Lung microvascular endothelial cell (primary cell): Measurements from ENCODE around the gene SLC25A19. TPM values are rescaled to one million over a fixed set of nuclear protein-coding genes. Genes with fewer than 3 reads are reported as not detected.

Experiments
- DNase-seq, 2 donors: peaks; one replicate each; pipeline versions ENCODE4 v3.0.0 to v3.0.0-alpha.2; 2010; ENCODE audit warnings: low read depth in 2 of 2
- total RNA-seq: library from RNA; depleted of rRNA; stranded (reverse); fragments of >200 nt; gene quantifications from 2 replicates; pipeline ENCODE4 v1.2.1, GENCODE V29; 2014

The SLC25A19 gene
- total RNA-seq, 1 donor from 2014 or later, result 6.5 TPM

DNA sequence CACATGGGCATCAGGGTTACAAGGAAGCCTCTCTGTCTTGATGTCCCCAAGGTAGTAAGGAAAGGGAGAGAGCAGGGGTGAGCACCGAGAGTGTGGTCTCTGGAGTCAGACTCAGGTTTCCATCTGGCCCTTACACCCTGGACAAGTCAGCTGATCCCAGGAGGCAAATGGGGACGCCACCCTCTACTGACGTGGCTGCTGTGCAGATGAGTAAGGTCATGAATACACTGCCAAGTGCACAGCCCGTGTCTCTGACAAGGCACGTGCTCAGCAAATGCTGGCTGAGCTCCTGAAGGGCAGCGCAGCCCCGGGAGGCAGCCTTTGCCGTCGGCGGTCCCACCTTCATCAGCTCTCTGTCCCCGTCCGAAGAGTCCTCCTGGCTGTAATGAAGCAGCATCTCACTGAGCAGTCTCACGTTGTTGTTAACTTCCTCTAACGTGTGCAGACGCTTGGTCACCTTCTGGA, 47.2 kb downstream of the SLC25A19 start:
- no peak for DNase-seq

DNA sequence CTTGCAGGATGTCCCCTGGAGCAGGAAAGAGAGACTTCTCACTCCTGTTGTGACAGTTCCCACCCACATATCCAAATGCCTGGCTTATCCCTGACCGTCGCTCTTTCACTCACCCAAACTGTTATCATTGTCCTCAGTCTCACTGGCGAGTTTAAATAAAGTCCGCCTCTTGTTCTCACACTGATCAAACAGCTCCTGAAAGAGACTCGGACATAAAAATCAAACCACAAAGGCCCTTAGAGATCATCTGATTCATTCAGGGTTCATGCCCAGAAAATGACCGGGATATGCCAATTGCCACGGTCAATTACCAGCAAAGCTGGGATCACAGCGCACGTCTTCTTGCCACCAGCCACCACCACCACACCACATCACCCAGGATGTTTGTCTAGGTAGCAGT, 47.7 kb downstream of the SLC25A19 start:
- no peak for DNase-seq

DNA sequence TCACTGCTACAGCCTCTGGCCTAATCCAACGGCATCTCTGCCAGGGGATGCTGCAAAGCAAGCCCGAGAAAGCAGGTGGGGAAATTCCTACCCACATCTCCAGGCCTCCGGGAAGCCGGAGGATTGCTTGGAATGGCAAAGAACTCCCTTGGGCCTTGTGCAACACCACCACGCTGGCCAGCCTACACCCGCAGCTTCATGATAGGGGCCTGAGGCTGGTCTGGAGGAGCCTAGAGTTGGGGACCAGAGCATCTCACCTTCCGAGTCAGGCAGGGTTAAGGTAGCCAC, 48.1 kb downstream of the SLC25A19 start:
- DNase-seq, result no peak

DNA sequence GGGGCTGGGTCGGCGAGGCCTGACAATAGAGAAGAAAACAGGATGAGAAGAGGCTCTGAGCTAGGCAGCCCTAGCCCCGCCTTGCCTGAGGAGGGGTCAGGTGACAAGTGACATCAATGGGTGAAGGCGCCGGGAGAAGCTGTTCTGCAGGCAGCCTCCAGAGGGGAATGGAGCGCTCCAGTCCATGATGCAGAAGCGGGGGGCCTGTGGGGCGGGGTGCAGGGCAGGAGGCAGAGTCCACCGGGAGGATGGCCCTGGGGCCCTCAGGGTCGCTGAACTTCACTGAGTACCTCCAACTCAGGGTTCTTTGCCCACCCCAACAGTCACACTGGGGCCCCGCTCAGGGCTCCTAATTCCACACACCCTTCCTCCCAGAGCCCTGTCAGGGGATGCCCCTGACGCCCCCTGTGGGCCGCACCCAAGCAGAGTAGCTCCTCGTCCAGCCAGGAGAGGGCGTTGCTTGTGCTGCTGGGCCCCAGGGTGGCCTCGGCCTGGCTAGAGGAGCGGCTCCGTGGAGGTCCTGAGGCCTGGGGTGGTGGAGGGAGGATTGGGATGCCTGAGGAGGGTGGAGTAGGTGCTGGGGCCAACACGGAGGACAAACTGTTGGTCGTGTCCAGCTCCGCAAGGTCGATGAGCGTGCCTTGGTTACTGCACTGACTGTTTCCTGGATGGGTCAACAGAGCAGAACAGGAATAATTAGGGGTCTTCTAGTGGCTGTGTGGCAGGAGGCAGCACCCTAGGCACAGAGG, 48.7 kb downstream of the SLC25A19 start:
- DNase-seq, result peak; percentile 59 to 67

DNA sequence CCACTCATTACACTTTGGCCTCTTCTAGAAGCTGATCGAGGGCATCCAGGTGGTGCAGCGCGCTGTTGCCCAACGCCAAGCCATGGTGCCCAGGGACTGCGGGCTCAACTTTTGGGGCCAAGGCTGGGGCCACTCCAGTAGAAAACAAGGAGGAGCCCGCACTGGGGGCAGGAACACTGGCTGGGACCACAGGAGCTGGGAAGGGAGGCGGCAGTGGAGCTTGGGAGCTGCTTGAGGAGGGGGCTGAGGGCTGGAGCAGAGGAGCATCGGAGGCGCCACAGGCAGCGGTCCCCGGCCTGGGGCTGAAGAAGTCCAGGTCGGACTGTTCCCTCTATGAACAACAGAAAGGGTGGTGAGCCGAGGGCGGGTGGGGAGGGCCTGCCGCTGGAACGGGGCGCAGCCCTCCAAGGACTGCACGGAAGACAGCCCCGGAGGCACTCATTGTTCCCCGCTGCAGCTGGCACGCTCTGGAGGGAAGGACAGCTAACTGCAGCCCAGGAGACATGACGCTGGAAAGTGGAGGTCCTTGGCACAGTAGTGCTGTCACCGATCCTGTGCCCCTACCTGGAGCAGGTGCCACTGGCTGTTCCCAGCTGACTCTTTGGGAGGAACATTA, 49.3 kb downstream of the SLC25A19 start:
- no peak for DNase-seq

DNA sequence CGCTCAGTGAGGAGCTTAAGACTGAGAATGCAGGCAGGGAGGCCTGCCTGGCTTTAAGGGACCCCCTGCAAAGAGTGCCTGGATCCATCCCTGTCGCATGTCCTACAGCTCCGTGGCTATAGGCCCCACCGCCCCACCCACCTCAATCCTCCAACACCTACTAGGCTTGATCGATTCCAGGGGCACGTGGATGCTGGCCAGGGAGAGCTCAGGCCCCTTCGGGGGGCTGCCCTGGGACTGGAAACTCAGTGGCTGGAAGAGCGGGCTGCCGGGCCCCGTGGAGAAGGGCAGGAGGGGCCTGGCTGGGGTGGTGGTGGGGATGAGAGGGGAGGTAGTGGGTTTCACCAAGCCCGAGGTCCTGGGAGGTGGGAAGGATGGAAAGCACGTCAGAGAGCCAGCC, 50.0 kb downstream of the SLC25A19 start:
- no peak for DNase-seq

DNA sequence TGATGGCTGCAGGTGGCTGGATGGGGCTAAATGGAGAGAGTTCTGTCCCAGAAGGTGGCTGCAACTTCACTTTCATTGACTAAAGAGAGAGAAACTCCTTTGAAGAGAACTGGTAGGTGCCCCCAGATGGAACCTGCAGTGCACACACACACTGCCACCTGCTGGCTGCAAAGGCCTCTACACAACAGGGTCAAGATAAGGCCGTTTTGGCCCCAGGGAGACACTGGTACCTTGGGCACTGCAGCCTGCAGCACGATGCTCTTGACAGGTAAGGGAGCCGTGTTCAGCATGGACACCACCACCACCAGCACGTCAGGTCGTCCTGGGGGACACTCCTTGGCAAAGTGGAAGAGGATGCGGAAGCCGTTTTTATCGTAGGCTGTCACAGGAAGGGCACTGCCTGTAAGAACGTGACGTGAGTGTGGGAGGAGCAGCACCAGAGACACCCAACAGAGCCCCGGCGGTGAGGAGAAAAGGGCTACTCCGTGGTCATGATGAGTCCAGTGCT, 50.5 kb downstream of the SLC25A19 start:
- DNase-seq, result peak; percentile 82 to 85

DNA sequence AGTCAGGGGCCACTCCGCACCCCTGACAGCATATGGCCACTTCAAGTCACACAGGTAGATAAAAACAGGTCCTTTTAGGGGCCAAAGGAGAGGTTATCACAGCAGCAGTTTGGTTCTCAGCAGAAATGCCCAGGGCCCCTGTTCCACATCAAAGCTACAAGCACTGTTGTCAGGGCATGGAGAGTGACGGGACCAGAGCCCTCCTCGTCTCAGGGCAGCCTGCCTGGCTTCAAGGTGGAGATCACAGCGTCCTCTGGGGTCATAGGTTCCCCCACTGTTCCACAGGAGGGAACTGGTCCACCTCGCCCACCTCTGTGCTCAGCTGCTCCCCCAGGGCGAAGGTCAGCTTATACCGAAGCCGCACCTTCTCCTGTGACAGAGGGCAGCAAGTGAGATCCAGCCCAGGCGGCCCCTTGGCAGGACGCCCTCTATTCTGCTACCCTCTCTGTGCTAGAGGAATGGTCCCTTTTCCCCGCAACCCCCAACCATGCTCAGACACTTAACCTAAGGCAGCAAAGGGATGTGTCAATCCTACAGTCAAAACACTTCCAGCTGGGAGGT, 51.1 kb downstream of the SLC25A19 start:
- DNase-seq, result no peak

DNA sequence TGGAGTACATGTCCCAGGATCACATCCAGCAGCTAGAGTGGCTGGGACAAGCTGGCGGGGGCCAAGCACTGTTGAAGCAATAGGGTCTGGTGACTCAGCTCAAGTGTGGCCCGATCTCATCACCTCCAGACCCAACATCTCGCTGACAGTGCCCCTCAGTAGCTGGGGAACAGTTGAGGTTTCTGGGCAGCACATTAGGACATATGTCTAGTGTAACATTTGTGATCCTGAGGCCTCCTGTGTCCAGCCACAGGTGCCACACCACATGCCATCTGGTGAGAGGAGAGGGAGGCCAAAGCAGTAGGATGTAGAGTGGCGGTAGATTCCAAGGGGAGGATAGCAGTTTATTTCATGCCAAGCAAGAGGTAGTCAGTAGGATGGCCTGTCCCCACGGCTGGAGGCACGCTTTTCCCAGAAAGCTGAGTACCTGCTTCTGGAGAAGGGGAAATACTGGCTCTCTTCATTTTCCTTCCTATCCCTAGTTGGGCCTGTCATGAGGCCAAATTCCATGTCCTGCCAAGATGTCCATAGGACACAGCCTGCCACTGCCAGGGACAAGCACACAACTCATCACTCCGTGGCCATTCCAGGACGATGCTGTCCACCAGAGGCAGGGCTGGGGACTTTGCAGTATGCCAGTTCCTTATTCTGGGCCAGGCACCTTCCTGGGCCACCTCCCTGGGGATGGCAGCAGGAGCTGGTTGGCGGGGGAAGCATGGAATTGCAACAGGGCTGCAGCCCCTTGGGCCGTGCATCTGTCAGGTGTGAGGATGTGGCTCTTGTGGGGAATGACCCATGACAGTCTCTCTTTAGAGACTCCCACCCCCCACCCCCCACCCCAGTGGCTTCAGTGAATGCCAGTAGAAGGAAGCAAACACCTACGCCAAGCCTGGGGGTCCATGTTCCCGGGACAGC, 51.9 kb downstream of the SLC25A19 start:
- no peak for DNase-seq

DNA sequence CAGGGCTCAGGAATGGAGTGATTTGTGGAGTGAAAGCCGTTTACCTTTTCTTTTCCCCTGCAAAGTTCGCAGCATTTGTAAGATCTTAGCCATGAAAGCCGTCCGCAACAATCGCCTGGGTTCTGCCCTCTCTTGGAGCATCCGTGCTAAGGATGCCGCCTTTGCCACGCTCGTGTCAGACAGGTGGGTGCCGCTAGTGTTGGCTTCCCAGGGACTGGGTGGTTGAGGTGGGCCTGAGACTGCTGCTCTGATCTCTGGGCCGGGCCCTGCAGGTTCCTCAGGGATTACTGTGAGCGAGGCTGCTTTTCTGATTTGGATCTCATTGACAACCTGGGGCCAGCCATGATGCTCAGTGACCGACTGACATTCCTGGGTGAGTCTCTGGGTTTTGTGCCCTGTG, 56.4 kb downstream of the SLC25A19 start:
- DNase-seq, result no peak

DNA sequence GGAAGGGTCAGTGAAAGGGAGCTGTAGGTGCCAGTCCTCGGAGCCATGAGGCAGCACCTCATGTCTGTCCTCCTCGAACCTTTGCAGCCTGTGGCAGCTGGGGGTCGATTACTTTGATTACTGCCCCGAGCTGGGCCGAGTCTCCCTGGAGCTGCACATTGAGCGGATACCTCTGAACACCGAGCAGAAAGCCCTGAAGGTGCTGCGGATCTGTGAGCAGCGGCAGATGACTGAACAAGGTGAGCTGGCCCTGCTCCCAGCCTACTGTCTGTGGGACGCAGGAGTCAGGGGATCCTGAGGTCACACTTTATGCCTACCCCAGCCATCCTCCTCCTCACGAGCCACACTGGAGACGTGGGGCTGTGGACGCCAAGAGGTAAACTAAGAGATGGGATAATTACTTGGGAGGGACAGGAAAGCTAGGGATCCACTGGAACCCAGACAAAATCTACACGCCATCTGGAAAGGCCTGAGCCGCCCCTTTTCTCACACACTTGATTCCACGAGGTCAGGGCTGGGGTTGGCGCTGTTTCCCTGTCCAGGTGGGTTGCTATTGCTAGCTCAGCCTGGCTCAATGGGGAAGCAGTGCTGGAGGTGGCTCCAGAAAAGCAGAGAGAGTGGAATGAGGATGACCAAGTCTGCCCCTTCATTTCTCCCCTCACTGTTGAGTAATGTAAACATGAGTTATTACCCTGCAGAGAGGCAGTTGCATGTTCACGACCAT, 57.3 kb downstream of the SLC25A19 start:
- no peak for DNase-seq

DNA sequence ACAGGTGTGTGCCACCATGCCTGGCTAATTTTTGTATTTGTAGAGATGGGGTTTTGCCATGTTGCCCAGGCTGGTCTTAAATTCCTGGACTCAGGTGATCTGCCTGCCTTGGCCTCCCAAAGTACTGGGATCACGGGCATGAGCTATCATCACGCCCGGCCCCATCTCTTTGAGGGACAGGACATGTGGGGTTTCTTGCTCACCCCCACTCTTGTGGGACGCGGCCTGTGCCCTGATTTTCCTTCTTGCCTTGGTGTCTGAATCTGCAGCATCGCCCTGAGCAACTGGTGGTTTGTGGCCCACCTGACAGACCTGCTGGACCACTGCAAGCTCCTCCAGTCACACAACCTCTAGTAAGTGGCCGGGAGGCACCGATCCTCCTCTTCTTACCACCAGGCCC, 58.2 kb downstream of the SLC25A19 start:
- no peak for DNase-seq

DNA sequence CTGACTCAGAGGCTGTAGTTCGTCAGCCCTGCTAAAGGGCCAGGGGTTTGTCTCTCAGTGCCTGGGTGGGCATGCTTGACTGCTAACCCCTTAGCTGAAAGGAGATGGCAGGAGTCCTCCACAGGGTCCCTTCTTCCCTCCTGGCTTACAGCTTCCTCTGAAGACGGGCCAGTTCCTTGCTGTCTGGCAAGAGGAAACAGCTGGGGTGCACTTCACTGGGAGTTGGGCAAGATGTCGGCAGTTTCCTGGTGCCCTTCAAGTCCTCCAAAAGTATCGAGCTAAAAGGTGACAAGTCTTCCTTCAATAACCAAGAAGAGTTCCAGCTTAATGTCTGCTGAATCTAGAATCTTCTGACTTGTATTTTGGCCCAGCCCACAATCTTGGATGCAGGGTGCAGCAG, 60.4 kb downstream of the SLC25A19 start:
- DNase-seq, result peak in 1 of 2 donors; percentile 35

DNA sequence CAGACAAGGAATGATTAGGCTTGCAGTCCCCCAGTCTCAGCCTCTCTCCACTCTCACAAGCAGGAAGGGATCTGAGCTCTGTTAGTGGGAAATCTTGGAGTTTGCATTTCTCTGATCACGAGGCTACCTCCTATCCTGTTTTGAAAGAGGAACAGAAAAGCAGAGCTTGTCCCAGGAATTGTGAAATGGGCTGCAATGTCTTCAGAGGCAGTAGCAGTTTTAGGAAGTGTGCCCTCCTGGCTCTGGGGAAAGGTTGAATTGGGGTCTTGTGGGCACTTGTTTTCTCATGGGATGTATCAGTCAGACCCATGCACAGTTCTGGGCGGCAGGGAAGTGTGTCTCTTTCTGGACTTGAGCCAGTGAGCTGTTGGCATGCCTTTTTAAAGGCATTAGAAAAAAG, 60.9 kb downstream of the SLC25A19 start:
- peak; percentile 27 to 30 for DNase-seq

DNA sequence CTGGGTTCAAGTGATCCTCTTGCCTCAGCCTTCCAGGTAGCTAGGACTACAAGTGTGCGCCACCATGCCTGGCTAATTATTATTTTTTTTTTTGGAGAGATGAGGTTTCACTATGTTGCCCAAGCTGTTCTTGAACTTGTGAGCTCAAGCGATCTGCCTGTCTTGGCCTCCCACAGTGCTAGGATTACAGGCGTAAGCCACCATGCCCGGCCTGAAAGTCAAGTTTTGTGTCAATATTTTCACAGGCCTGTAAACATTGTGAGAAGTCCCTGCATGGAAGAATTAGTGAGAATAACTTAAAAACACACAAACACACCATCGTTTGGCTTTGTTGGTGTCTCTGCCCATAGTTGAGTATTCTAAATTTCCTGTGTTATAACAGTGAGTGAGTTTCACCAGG, 61.5 kb downstream of the SLC25A19 start:
- no peak for DNase-seq

DNA sequence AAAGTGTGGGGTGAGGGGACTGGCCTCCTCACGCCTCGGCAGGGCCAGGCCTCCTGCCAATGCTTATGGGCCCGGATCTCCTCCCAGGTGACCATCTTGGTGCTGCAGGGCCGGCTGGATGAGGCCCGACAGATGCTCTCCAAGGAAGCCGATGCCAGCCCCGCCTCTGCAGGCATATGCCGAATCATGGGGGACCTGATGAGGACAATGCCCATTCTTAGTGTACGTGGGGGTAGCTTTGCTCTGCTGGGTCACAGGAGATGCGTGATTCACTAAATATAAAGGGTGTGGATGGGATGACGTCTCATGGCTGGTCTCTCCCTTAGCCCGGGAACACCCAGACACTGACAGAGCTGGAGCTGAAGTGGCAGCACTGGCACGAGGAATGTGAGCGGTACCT, 64.2 kb downstream of the SLC25A19 start:
- no peak for DNase-seq

Other genes starting within 250 kb of the SLC25A19 start
- gene ATP5PD, start 242.5 kb downstream of the SLC25A19 start, total RNA-seq, result 156 and 219 TPM in 2 replicates
- gene KCTD2, start 242.2 kb downstream of the SLC25A19 start, total RNA-seq, result 9.2 and 11.9 TPM in 2 replicates
- gene SLC16A5, start 201.5 kb downstream of the SLC25A19 start, total RNA-seq, result 2.0 and 3.9 TPM in 2 replicates
- gene ARMC7, start 179.5 kb downstream of the SLC25A19 start, total RNA-seq, result 2.4 and 2.8 TPM in 2 replicates
- gene NT5C, start 157.7 kb downstream of the SLC25A19 start, total RNA-seq, result 34.7 and 38.7 TPM in 2 replicates
- gene JPT1, start 134.9 kb downstream of the SLC25A19 start, total RNA-seq, result 72.4 and 119 TPM in 2 replicates
- 89.4 and 100 TPM in 2 replicates for gene SUMO2, start 106.5 kb downstream of the SLC25A19 start, total RNA-seq
- 28.3 and 31.5 TPM in 2 replicates for gene NUP85, start 83.8 kb downstream of the SLC25A19 start, total RNA-seq
- 6.1 and 10.5 TPM in 2 replicates for gene GGA3, start 27.8 kb downstream of the SLC25A19 start, total RNA-seq
- 60.9 and 61.0 TPM in 2 replicates for gene MRPS7, start 27.6 kb downstream of the SLC25A19 start, total RNA-seq
- 7.4 and 7.5 TPM in 2 replicates for gene MIF4GD, start 18.2 kb downstream of the SLC25A19 start, total RNA-seq
- 55.6 and 77.4 TPM in 2 replicates for gene GRB2, start 116.2 kb upstream of the SLC25A19 start, total RNA-seq
- gene TMEM94, start 167.2 kb upstream of the SLC25A19 start, total RNA-seq, result 20.0 and 20.6 TPM in 2 replicates
- 7.0 and 11.5 TPM in 2 replicates for gene CASKIN2, start 226.1 kb upstream of the SLC25A19 start, total RNA-seq
- 7.4 and 8.9 TPM in 2 replicates for gene TSEN54, start 227.1 kb upstream of the SLC25A19 start, total RNA-seq
- 8.3 and 14.7 TPM in 2 replicates for gene LLGL2, start 236.3 kb upstream of the SLC25A19 start, total RNA-seq